Measurements from ENCODE around the gene PDIA6.

GRCh38 chr2:10793816-10794215 lies 18.8 kb downstream of the PDIA6 start:
- TF ChIP-seq GATA2 (IDR thresholded peaks at IDR 0.05; ENCODE audit: low read depth, low read length), result no peak
- no peak for TF ChIP-seq GATA3 (IDR thresholded peaks at IDR 0.05; ENCODE audit: low read depth, low read length)

Data from SH-SY5Y (cell line).